Lower leg skin (tissue), 4 donors: ENCODE data around the gene ANXA10. TPM values are rescaled to one million over a fixed set of nuclear protein-coding genes. Genes with fewer than 3 reads are reported as not detected.
A peak's percentile ranks its signal among the peaks of the same experiment; 100 is the strongest.

ENCODE experiments used
- DNase-seq, 2 donors: peaks; one replicate each; pipeline ENCODE4 v3.0.0-alpha.2; 2019; ENCODE audit warnings: low spot score in 2 of 2
- H3K4me3 ChIP-seq: fragments of 200-600 bp; sonication (generic); 2 replicates; pipeline ENCODE4 v1.5.1; 2017; ENCODE audit warnings: mild to moderate bottlenecking, low read depth; ENCODE audit not compliant: poor library complexity, severe bottlenecking
- POLR2A ChIP-seq, 2 donors: fragments of 450-650 bp; IDR thresholded peaks; one replicate each; pipeline ENCODE4 v1.6.1; 2016 to 2017; ENCODE audit warnings: antibody characterized with exemption in 2 of 2, mild to moderate bottlenecking in 1 of 2, moderate library complexity in 1 of 2
- WGBS, 2 donors: methylation state at CpG; one replicate each; pipeline ENCODE4 v1.1.5; 2018; 5-methylcytosine and 5-hydroxymethylcytosine counted together
- intact Hi-C: fragments of 100-400 bp; cut with DNase I; formaldehyde crosslinking; loops from one replicate; pipeline ENCODE4 v1.15.0; 2023; ENCODE audit warnings: low total_unique reads
- total RNA-seq, 4 donors: library from RNA; depleted of rRNA; stranded (reverse); fragments of >200 nt; gene quantifications; one replicate each; pipeline ENCODE4 v1.1.0, GENCODE V29; 2016
- TF ChIP-seq, protein P1 (sequence below), 3 donors: fragments of 450-650 bp; IDR thresholded peaks; one replicate each; pipeline ENCODE4 v1.5.1; 2016; ENCODE audit warnings: antibody characterized with exemption in 3 of 3, mild to moderate bottlenecking in 3 of 3, moderate library complexity in 2 of 3

ANXA10 gene
- total RNA-seq, 4 donors from 2014 or later, result not detected

DNA sequence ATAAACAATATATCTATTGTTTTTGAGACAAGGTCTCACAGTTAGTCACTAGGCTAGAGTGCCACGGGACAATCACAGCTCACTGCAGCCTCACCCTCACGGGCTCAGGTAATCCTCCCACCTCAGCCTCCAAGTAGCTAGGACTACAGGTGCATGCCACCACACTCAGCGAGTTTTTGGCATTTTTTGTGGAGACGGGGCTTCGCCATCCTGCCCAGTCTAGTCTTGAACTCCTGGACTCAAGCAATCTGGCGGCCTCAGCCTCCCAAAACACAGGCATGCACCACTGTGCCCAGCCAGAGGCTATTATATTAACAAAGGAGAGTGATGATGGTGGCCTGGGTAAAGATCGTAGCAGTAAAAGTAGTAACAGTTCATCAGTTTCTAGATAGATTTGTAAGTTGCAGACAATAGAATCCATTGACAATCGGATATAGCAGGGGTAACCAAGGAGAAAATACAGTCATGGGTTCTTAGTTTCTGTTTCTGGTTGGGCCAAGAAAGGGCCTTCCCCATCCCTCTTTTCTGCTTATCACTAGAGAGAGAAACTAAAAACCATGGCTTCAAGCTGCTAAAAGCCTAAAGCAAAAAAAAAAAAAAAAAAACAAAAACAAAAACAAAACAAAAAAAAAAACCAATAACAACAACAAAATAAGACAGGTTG, 60.6 kb downstream of the ANXA10 start:
- no peak overlapping the region for H3K4me3 ChIP-seq
- WGBS, 2 donors, result 94% methylated on average over 8 of the region's 8 CpGs
- intact Hi-C loops, result no loop called here
- no peak for DNase-seq
- TF ChIP-seq, protein P1, sequence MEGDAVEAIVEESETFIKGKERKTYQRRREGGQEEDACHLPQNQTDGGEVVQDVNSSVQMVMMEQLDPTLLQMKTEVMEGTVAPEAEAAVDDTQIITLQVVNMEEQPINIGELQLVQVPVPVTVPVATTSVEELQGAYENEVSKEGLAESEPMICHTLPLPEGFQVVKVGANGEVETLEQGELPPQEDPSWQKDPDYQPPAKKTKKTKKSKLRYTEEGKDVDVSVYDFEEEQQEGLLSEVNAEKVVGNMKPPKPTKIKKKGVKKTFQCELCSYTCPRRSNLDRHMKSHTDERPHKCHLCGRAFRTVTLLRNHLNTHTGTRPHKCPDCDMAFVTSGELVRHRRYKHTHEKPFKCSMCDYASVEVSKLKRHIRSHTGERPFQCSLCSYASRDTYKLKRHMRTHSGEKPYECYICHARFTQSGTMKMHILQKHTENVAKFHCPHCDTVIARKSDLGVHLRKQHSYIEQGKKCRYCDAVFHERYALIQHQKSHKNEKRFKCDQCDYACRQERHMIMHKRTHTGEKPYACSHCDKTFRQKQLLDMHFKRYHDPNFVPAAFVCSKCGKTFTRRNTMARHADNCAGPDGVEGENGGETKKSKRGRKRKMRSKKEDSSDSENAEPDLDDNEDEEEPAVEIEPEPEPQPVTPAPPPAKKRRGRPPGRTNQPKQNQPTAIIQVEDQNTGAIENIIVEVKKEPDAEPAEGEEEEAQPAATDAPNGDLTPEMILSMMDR (IDR thresholded peaks at IDR 0.05), result no peak
- no peak for TF ChIP-seq POLR2A (IDR thresholded peaks at IDR 0.05)

DNA sequence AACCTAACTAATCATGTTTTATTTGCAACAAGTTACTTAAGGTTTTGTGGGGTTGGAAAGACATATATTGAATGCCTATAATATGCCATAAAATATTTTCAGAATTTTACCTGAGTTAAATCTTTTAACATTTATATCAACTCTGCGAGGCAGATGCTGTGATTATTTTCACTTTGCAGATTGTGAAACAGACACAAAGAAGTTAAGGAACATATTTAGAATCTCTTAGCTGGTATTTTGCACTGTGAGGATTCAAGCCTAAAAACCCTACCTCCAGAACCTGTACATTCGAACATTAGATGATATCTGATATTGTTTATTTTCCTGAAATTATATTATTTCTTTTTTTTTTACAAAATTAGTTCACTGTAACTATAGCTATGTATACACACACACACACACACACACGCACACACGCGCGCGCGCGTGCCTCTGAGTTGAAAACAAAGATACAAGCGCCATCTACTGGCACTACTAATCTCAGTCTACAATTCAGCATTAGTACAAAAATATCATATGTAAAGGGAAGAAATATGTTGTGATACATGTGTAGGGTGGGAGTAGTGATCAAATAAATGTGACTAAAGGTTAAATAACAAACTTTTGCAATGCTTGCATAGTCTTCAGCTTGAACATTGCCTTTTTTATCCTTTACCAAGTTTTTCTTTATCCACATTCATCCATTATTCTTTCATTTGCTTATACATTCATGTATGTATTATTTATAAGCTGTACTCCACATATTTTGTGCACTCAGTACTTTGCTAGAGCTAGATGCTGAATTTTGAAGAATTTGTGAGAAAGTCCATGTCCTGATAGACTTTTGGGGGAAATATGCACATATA, 61.5 kb downstream of the ANXA10 start:
- TF ChIP-seq POLR2A (IDR thresholded peaks at IDR 0.05), result no peak
- TF ChIP-seq, protein P1 (IDR thresholded peaks at IDR 0.05), result no peak
- H3K4me3 ChIP-seq, result no peak overlapping the region
- intact Hi-C loops, result no loop called here
- WGBS, 2 donors, result 2 to 3% methylated on average over 10 of the region's 10 CpGs
- peak; percentile 63 to 92 for DNase-seq

DNA sequence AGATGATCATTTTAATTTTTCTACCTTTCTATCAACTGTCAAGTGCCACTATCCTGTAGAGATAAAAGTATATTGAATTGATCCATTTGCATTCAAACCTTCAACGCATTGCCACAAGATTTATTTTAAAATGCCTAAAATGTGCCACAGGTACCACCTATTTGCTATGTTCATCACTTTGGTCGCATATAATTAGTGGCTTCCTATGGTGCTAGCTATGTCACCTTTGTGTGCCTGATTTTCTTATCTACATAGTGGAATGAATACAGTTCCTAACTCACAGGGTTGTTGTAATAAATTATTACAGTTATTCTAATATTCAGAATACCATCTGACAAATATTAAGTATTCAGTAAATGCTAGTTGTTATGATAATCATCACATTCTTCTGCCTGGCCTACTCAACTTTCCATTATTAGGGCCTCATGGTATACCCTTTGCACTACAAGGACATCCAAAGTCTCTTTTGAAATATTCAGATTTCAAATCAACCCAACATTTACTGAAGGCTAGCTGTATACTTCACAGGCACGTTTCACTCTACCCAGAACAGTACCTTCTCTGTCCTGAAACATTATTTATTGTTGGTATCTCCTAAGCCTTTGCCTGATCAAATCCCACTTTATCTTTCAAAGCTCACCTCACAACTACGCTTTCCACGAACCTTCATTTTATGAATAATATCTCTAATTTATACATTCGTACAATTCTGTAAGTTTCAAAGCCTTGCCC, 62.4 kb downstream of the ANXA10 start:
- intact Hi-C loops, result no loop called here
- TF ChIP-seq POLR2A (IDR thresholded peaks at IDR 0.05), result no peak
- TF ChIP-seq, protein P1 (IDR thresholded peaks at IDR 0.05), result no peak
- no peak for DNase-seq
- no peak overlapping the region for H3K4me3 ChIP-seq
- 81 to 85% methylated on average over 6 of the region's 6 CpGs for whole genome bisulfite sequencing, 2 donors

DNA sequence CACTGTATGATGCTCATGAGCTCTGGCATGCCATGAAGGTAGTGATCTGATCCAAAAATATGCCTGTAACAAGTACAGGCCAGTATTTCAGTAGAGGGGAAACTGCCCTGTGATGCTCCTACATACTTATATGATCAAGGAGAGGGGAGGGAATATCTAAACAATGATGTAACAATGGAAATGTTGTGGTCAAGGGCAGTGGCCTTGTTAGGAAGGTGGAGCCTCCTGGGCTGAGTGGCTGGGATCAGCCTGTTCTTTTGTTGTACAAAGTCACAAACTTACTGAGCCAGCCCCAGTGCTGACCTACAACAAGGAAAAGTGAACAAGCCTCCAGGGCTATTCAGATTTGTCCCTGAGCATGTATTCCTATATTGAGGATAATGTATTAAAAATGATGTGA, 70.3 kb downstream of the ANXA10 start:
- no peak for TF ChIP-seq POLR2A (IDR thresholded peaks at IDR 0.05)
- TF ChIP-seq, protein P1 (IDR thresholded peaks at IDR 0.05), result no peak
- H3K4me3 ChIP-seq, result no peak overlapping the region
- intact Hi-C loops, result no loop called here
- DNase-seq, result no peak

DNA sequence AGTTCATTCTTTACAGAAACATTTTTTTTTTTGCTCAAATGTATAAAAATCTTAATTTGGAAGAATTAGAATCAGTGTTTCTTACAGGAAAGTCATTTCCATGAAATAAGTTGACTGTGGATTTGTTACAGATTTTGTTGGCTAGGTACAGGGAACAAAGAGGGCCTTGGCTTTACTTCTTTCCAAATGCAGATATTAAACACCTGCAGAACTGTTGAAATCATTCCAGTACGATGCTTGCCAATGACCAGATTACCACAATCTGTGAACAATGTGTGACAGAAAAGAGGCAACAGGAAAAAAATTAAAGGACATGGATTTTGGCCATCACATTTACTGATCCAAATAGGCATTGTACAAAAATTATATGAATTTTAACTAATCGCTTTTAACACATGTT, 70.8 kb downstream of the ANXA10 start:
- WGBS, 2 donors, result 65 to 69% methylated on average over 2 of the region's 2 CpGs
- TF ChIP-seq, protein P1 (IDR thresholded peaks at IDR 0.05), result no peak
- no peak for TF ChIP-seq POLR2A (IDR thresholded peaks at IDR 0.05)
- no peak for DNase-seq
- intact Hi-C loops, result no loop called here
- no peak overlapping the region for H3K4me3 ChIP-seq
